Right lobe of liver (tissue), 4 donors: Measurements from ENCODE around the gene TRIO.

Experiments
- POLR2A ChIP-seq: fragments of 450-650 bp; IDR thresholded peaks from one replicate; pipeline ENCODE4 v1.6.1; 2017; ENCODE audit warnings: antibody characterized with exemption, mild to moderate bottlenecking
- TF ChIP-seq, protein P1 (sequence below), 4 donors: fragments of 200-600 bp in 3 of 4; fragments of 450-650 bp in 1 of 4; IDR thresholded peaks; one replicate each; pipeline versions ENCODE4 v1.5.1 to v1.8.0; 2016 to 2022; ENCODE audit warnings: antibody characterized with exemption in 4 of 4, mild to moderate bottlenecking in 2 of 4
- donor health status: DM: no; HTN: no; CAD: no.
- donor health status: DM: no; HTN: no; CAD: no.
- donor health status: DM: no; HTN: yes; CAD: no.

DNA sequence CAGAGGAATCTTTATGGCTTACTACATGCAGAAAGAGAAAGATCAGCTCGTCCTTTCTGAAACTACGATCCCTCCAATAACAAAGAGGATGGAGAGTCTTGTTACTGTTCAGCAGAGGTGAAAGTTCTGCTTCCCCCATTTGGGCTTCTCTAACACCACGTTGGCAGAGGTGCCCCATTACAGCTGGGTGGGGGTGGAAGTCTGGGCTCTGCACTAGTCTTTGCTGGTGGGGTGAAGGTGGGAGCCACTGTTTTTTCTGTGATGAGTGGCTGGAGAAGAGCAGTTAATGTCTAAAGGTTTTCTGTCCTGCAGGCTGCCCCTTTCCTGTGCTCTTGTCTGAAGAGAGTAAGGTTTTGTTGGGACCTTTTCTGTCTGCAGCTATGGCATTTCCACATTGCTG is 373.8 kb downstream of the TRIO start:
- TF ChIP-seq POLR2A, result no peak
- TF ChIP-seq, protein P1, sequence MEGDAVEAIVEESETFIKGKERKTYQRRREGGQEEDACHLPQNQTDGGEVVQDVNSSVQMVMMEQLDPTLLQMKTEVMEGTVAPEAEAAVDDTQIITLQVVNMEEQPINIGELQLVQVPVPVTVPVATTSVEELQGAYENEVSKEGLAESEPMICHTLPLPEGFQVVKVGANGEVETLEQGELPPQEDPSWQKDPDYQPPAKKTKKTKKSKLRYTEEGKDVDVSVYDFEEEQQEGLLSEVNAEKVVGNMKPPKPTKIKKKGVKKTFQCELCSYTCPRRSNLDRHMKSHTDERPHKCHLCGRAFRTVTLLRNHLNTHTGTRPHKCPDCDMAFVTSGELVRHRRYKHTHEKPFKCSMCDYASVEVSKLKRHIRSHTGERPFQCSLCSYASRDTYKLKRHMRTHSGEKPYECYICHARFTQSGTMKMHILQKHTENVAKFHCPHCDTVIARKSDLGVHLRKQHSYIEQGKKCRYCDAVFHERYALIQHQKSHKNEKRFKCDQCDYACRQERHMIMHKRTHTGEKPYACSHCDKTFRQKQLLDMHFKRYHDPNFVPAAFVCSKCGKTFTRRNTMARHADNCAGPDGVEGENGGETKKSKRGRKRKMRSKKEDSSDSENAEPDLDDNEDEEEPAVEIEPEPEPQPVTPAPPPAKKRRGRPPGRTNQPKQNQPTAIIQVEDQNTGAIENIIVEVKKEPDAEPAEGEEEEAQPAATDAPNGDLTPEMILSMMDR (IDR thresholded peaks at IDR 0.05), result no peak
